Gastrocnemius medialis (tissue), 4 donors: ENCODE results near the gene INTS7. TPM values are rescaled to one million over a fixed set of nuclear protein-coding genes. Genes with fewer than 3 reads are reported as not detected.

Experiments used
- ATAC-seq, 2 donors: fragments of 150-250 bp; one replicate each; pipeline ENCODE4 v1.9.1; 2016
- DNase-seq, 2 donors: peaks; one replicate each; pipeline ENCODE4 v3.0.0-alpha.2; 2019
- H3K27ac ChIP-seq, 4 donors: fragments of 200-600 bp; sonication (generic); 1 replicate in 1 of 4; 2 replicates in 3 of 4; pipeline ENCODE4 v1.5.1; 2016 to 2018; ENCODE audit warnings: mild to moderate bottlenecking in 2 of 4, moderate library complexity in 1 of 4
- H3K27me3 ChIP-seq, 3 donors: fragments of 200-600 bp; sonication (generic) in 2 of 3; 1 replicate in 1 of 3; 2 replicates in 2 of 3; pipeline versions ENCODE4 v1.5.1 to v1.6.0; 2016 to 2019; ENCODE audit warnings: mild to moderate bottlenecking in 1 of 3, moderate library complexity in 1 of 3
- H3K36me3 ChIP-seq, 2 donors: fragments of 200-600 bp; sonication (generic) in 1 of 2; one replicate each; pipeline ENCODE4 v1.5.1; 2017 to 2018
- H3K4me1 ChIP-seq, 2 donors: fragments of 200-600 bp; sonication (generic) in 1 of 2; one replicate each; pipeline ENCODE4 v1.5.1; 2016 to 2017; ENCODE audit warnings: mild to moderate bottlenecking in 2 of 2
- H3K4me3 ChIP-seq, 4 donors: fragments of 200-600 bp; sonication (generic) in 3 of 4; 1 replicate in 1 of 4; 2 replicates in 3 of 4; pipeline ENCODE4 v1.5.1; 2016 to 2019; ENCODE audit warnings: mild to moderate bottlenecking in 2 of 4
- H3K9me3 ChIP-seq, 3 donors: fragments of 200-600 bp; sonication (generic) in 2 of 3; 1 replicate in 1 of 3; 2 replicates in 2 of 3; pipeline ENCODE4 v1.5.1; 2016 to 2019
- POLR2A ChIP-seq, 2 donors: fragments of 450-650 bp; IDR thresholded peaks; one replicate each; pipeline ENCODE4 v1.6.1; 2017; ENCODE audit warnings: antibody characterized with exemption in 2 of 2, mild to moderate bottlenecking in 2 of 2, moderate library complexity in 2 of 2
- in situ Hi-C, 4 donors: fragments of 200-750 bp; cut with MboI; loops; one replicate each; pipeline versions ENCODE4 v1.15.0 to v1.8.0; 2017; ENCODE audit warnings: low sequenced_read_pairs in 4 of 4
- intact Hi-C: fragments of 100-400 bp; cut with DNase I; formaldehyde crosslinking; loops from one replicate; pipeline ENCODE4 v1.15.1; 2023; ENCODE audit warnings: low total_unique reads
- total RNA-seq, 4 donors: library from RNA; depleted of rRNA; stranded (reverse); fragments of >200 nt; gene quantifications; one replicate each; pipeline versions ENCODE4 v1.1.0 to v1.2.3, GENCODE V29; 2016
- TF ChIP-seq, protein P1 (sequence below), 5 experiments: fragments of 450-650 bp in 3 of 5; fragments of 200-600 bp in 2 of 5; sonication (generic) in 2 of 5; IDR thresholded peaks in 4 of 5; conservative IDR thresholded peaks in 1 of 5; 1 replicate in 4 of 5; 2 replicates in 1 of 5; pipeline ENCODE4 v1.5.1; 2016 to 2019; ENCODE audit warnings: antibody characterized with exemption in 5 of 5, mild to moderate bottlenecking in 3 of 5, moderate library complexity in 3 of 5

INTS7 gene
- total RNA-seq, 4 donors from 2014 or later = 4.0 to 8.0 (median 6.6) TPM

DNA sequence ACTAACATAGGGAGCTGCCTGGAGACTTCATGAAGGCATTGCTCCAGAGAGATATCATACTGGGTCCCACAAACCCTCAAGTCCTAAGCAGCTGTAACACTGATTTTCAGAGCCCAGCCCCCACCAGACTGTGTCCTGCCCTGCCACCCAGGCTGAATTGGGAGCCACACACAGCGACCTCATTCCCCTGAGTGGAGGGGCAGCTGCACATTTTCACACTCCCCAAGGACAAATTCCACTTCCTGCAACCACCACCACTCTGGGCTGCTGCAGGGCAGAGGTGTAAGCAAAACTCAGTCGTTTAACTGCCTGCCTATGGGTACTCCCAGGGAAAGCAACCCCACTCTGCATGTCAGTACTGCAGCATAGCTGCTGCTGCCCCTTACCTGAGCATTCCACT is 20.0 kb upstream of the INTS7 start:
- no peak for ATAC-seq
- Histone ChIP-seq H3K4me3 (no peak overlapping the region), H3K27me3 (no peaks in the 10 kb centered on the region), H3K27ac (no peak overlapping the region), H3K36me3 (no peaks in the 10 kb centered on the region), H3K4me1 (no peaks in the 10 kb centered on the region), H3K9me3 (no peaks in the 10 kb centered on the region)
- TF ChIP-seq POLR2A (IDR thresholded peaks at IDR 0.05) = no peak
- TF ChIP-seq, protein P1, sequence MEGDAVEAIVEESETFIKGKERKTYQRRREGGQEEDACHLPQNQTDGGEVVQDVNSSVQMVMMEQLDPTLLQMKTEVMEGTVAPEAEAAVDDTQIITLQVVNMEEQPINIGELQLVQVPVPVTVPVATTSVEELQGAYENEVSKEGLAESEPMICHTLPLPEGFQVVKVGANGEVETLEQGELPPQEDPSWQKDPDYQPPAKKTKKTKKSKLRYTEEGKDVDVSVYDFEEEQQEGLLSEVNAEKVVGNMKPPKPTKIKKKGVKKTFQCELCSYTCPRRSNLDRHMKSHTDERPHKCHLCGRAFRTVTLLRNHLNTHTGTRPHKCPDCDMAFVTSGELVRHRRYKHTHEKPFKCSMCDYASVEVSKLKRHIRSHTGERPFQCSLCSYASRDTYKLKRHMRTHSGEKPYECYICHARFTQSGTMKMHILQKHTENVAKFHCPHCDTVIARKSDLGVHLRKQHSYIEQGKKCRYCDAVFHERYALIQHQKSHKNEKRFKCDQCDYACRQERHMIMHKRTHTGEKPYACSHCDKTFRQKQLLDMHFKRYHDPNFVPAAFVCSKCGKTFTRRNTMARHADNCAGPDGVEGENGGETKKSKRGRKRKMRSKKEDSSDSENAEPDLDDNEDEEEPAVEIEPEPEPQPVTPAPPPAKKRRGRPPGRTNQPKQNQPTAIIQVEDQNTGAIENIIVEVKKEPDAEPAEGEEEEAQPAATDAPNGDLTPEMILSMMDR (IDR thresholded peaks at IDR 0.05 in 4 of 5, conservative IDR thresholded peaks at IDR 0.05 in 1 of 5) = no peak
- intact Hi-C loops (no loop called here), in situ Hi-C loops (loop anchor here in 1 of 4 donors (25.0 kb wide), 1 partner anchor 307 kb away; no protein-coding TSS in a partner anchor)
- no peak for DNase-seq

DNA sequence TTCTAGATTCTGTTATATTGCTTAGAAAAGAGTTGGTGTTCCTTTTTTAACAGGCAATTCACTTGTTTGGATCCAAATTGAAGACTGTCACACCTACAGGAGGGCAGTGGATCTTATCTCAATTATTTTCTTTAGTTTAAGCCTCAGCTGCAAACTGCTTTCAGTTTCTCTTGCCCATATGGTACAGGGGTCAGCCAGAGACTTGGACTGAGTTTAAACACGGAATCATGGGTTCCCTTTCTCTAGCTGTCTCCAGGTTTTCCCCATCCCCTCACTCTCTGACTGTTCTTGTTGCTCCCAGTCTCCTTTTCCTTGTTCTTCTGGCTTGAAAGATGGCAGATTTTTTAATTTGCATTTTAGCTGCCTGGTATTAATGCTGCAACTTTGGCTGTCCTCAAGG is 18.6 kb upstream of the INTS7 start:
- no peak overlapping the region for H3K27ac ChIP-seq
- ATAC-seq = no peak
- intact Hi-C loops (no loop called here), in situ Hi-C loops (loop anchor here in 1 of 4 donors (25.0 kb wide), 1 partner anchor 308 kb away; no protein-coding TSS in a partner anchor)
- H3K4me1 ChIP-seq = no peaks in the 10 kb centered on the region
- no peaks in the 10 kb centered on the region for H3K27me3 ChIP-seq
- no peak for TF ChIP-seq POLR2A (IDR thresholded peaks at IDR 0.05)
- TF ChIP-seq, protein P1 (IDR thresholded peaks at IDR 0.05 in 4 of 5, conservative IDR thresholded peaks at IDR 0.05 in 1 of 5) = no peak
- no peaks in the 10 kb centered on the region for H3K36me3 ChIP-seq
- DNase-seq = no peak
- H3K9me3 ChIP-seq = no peaks in the 10 kb centered on the region
- no peak overlapping the region for H3K4me3 ChIP-seq

DNA sequence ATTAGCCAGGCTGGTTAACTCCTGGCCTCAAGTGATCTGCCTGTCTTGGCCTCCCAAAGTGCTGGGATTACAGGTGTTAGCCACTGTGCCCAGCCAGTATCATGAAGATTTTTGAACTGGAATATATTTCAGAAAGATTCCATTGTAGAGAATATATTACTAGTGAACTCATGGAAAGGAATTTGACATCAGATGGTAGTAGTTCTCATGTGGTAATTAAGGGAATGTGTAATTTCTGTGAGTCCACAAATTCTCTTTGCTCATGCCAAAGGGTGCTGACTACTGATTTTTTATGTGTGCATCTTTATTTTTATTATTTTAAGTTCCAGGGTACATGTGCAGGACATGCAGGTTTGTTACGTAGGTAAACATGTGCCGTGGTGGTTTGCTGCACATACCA is 10.6 kb upstream of the INTS7 start:
- no peaks in the 10 kb centered on the region for H3K36me3 ChIP-seq
- in situ Hi-C loops = loop anchor here in 2 of 4 donors (25.0 kb wide), 2 partner anchors 359 to 966 kb away; partner anchors contain the start of genes ANGEL2 (in 1 of the 2) and NEK2 (in 1 of the 2)

DNA sequence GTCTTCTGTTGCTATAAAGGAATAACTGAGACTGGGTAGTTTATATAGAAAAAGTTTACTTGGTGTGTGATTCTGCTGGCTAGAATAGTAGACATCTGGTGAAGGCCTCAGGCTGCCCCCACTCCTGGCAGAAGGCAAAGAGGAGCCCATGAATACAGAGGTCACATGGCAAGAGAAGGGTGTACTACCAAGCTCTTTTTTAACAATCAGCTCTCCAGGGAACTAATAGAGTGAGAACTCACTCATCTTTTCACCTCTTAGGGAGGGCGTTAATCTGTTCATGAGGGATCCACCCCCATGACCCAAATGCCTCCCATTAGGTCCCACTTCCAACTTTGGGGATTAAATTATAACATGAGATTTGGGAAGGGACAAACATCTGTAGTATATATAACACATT is 9.5 kb upstream of the INTS7 start:
- no peaks in the 10 kb centered on the region for H3K36me3 ChIP-seq
- DNase-seq (no peak), ATAC-seq (no peak)
- no peaks in the 10 kb centered on the region for H3K4me1 ChIP-seq
- H3K9me3 ChIP-seq = no peaks in the 10 kb centered on the region
- in situ Hi-C loops (loop anchor here in 2 of 4 donors (25.0 kb wide), 2 partner anchors 358 to 967 kb away; partner anchors contain the start of genes ANGEL2 (in 1 of the 2) and NEK2 (in 1 of the 2)), intact Hi-C loops (no loop called here)
- TF ChIP-seq, protein P1 (IDR thresholded peaks at IDR 0.05 in 4 of 5, conservative IDR thresholded peaks at IDR 0.05 in 1 of 5) = no peak
- TF ChIP-seq POLR2A (IDR thresholded peaks at IDR 0.05) = no peak
- H3K27me3 ChIP-seq = no peaks in the 10 kb centered on the region
- H3K27ac ChIP-seq = no peak overlapping the region
- no peak overlapping the region for H3K4me3 ChIP-seq

More for the DNA sequence above, 10.6 kb upstream of the INTS7 start:
- Histone ChIP-seq H3K27me3 (no peaks in the 10 kb centered on the region), H3K4me3 (no peak overlapping the region), H3K27ac (no peak overlapping the region), H3K4me1 (no peaks in the 10 kb centered on the region), H3K9me3 (no peaks in the 10 kb centered on the region)
- no peak for TF ChIP-seq POLR2A (IDR thresholded peaks at IDR 0.05)
- TF ChIP-seq, protein P1 (IDR thresholded peaks at IDR 0.05 in 4 of 5, conservative IDR thresholded peaks at IDR 0.05 in 1 of 5) = no peak
- ATAC-seq (no peak), DNase-seq (no peak)
- intact Hi-C loops = no loop called here

DNA sequence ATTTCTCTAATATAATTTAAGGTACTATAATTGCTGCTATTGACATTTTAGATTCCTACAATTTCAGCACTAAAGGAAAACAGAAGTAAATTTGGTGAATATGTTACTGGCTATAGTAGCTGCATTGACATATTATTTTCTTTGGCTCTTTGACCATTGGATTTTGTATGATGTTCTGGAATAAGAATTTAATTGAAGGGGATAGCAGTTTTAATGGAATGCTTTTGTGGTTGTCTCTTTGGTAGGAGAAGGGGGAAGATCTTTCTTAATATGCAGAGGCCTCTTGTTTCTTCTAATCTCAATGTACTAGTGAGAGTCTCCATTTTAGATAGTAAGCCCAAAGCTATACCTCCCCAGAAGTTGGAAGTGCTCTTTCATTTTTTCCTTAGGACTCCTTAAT is 7.1 kb upstream of the INTS7 start:
- intact Hi-C loops = no loop called here
- Histone ChIP-seq H3K9me3 (no peaks in the 10 kb centered on the region), H3K27me3 (no peaks in the 10 kb centered on the region), H3K4me1 (no peaks in the 10 kb centered on the region), H3K4me3 (no peak overlapping the region), H3K36me3 (no peaks in the 10 kb centered on the region), H3K27ac (no peak overlapping the region)
- in situ Hi-C loops = loop anchor here in 2 of 4 donors (25.0 kb wide), 2 partner anchors 355 to 970 kb away; partner anchors contain the start of genes ANGEL2 (in 1 of the 2) and NEK2 (in 1 of the 2)
- TF ChIP-seq, protein P1 (IDR thresholded peaks at IDR 0.05 in 4 of 5, conservative IDR thresholded peaks at IDR 0.05 in 1 of 5) = no peak
- no peak for DNase-seq
- no peak for ATAC-seq
